CD4-positive, alpha-beta T cell (primary cell): ENCODE results near the gene LHCGR. TPM values are rescaled to one million over a fixed set of nuclear protein-coding genes. Genes with fewer than 3 reads are reported as not detected.

Experiments used
- ATAC-seq: fragments of 200-7000 bp; cut with Tn5 transposase; one replicate; pipeline ENCODE4 v1.10.0; 2022; ENCODE audit warnings: mild to moderate bottlenecking; ENCODE audit not compliant: poor library complexity
- CTCF ChIA-PET: fragments of 350-600 bp; sonication (Branson Sonifier 250); formaldehyde crosslinking; loops from one replicate; lab custom pipeline; 2021; ENCODE audit warnings: antibody characterized with exemption, inconsistent platforms; lab: Charles Lee
- POLR2A ChIA-PET: fragments of 350-600 bp; sonication (Branson Sonifier 250); formaldehyde crosslinking; loops from one replicate; lab custom pipeline; 2021; ENCODE audit warnings: antibody characterized with exemption, inconsistent platforms; lab: Charles Lee
- DNase-seq, 14 experiments: peaks; one replicate each; pipeline ENCODE4 v3.0.0-alpha.2; 2013 to 2020; ENCODE audit warnings: mixed read lengths in 2 of 14
- H3K27ac ChIP-seq, 2 donors: one replicate each; pipeline versions ENCODE4 v1.5.1 to v1.7.0; 2013; ENCODE audit warnings: low read length in 2 of 2, low read depth in 1 of 2, mild to moderate bottlenecking in 1 of 2
- H3K27me3 ChIP-seq, 2 experiments: 1 replicate in 1 of 2; 2 replicates in 1 of 2; pipeline versions ENCODE4 v1.6.1 to v1.7.0; 2013; ENCODE audit warnings: low read length in 2 of 2, control low read depth in 1 of 2, mild to moderate bottlenecking in 1 of 2, moderate library complexity in 1 of 2; ENCODE audit not compliant: insufficient read depth in 2 of 2, control insufficient read depth in 1 of 2
- H3K36me3 ChIP-seq: one replicate; pipeline ENCODE4 v1.6.1; 2013; ENCODE audit warnings: low read length, control low read depth; ENCODE audit not compliant: insufficient read depth
- H3K4me1 ChIP-seq: one replicate; pipeline ENCODE4 v1.6.1; 2013; ENCODE audit warnings: low read length, control low read depth; ENCODE audit not compliant: insufficient read depth
- H3K4me3 ChIP-seq: one replicate; pipeline ENCODE4 v1.5.1; 2013; ENCODE audit warnings: mild to moderate bottlenecking, low read length, moderate library complexity
- H3K9me3 ChIP-seq, 2 experiments: 1 replicate in 1 of 2; 2 replicates in 1 of 2; pipeline versions ENCODE4 v1.6.1 to v1.7.0; 2013; ENCODE audit warnings: low read length in 2 of 2, mild to moderate bottlenecking in 2 of 2, control low read depth in 1 of 2, moderate library complexity in 1 of 2; ENCODE audit not compliant: control insufficient read depth in 1 of 2, insufficient read depth in 1 of 2
- H3K27ac Mint-ChIP-seq: one replicate; pipeline ENCODE4 v1.8.0; 2020; ENCODE audit warnings: mixed read lengths
- H3K27me3 Mint-ChIP-seq: one replicate; pipeline ENCODE4 v1.8.0; 2021; ENCODE audit warnings: mixed read lengths
- H3K36me3 Mint-ChIP-seq: one replicate; pipeline ENCODE4 v1.8.0; 2021; ENCODE audit warnings: low read depth, mixed read lengths
- H3K4me1 Mint-ChIP-seq: one replicate; pipeline ENCODE4 v1.8.0; 2021; ENCODE audit warnings: low read depth, mixed read lengths
- H3K4me3 Mint-ChIP-seq: one replicate; pipeline ENCODE4 v1.8.0; 2020; ENCODE audit warnings: mild to moderate bottlenecking, mixed read lengths
- H3K9me3 Mint-ChIP-seq: one replicate; pipeline ENCODE4 v1.8.0; 2020; ENCODE audit warnings: mixed read lengths
- intact Hi-C, 2 experiments: fragments of 100-400 bp; cut with DNase I in 1 of 2; cut with micrococcal nuclease in 1 of 2; formaldehyde crosslinking; loops; one replicate each; pipeline versions ENCODE4 v1.15.1 to v1.9.0; 2023 to 2025; cut with DNase I, micrococcal nuclease
- total RNA-seq, 174 experiments: library from RNA in 2 of 174; stranded (reverse) in 2 of 174; gene quantifications; one replicate each; pipeline ENCODE4 v1.2.3 and lab custom pipeline; 2021 to 2026
- TF ChIP-seq, protein P1 (sequence below): fragments of 200-600 bp; IDR thresholded peaks from one replicate; pipeline ENCODE4 v1.8.0; 2022; ENCODE audit warnings: antibody characterized with exemption, mild to moderate bottlenecking

Gene LHCGR
- total RNA-seq, 2 experiments from 2014 or later: not detected

- H3K27me3 ChIP-seq: no peaks in the 10 kb centered on the region
- ATAC-seq (no peak), DNase-seq (no peak)
- H3K9me3 Mint-ChIP-seq: no peaks in the 10 kb centered on the region
- intact Hi-C loops: no loop called here
- H3K4me1 Mint-ChIP-seq: no peaks in the 10 kb centered on the region
- ChIA-PET CTCF (no interaction called here), POLR2A (no interaction called here)
- H3K4me3 ChIP-seq: no peak overlapping the region
- H3K27me3 Mint-ChIP-seq: no peaks in the 10 kb centered on the region
- H3K4me1 ChIP-seq: no peaks in the 10 kb centered on the region
- no peaks in the 10 kb centered on the region for H3K36me3 Mint-ChIP-seq
- H3K4me3 Mint-ChIP-seq: no peak overlapping the region
- TF ChIP-seq, protein P1, sequence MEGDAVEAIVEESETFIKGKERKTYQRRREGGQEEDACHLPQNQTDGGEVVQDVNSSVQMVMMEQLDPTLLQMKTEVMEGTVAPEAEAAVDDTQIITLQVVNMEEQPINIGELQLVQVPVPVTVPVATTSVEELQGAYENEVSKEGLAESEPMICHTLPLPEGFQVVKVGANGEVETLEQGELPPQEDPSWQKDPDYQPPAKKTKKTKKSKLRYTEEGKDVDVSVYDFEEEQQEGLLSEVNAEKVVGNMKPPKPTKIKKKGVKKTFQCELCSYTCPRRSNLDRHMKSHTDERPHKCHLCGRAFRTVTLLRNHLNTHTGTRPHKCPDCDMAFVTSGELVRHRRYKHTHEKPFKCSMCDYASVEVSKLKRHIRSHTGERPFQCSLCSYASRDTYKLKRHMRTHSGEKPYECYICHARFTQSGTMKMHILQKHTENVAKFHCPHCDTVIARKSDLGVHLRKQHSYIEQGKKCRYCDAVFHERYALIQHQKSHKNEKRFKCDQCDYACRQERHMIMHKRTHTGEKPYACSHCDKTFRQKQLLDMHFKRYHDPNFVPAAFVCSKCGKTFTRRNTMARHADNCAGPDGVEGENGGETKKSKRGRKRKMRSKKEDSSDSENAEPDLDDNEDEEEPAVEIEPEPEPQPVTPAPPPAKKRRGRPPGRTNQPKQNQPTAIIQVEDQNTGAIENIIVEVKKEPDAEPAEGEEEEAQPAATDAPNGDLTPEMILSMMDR: no peak
- no peaks in the 10 kb centered on the region for H3K36me3 ChIP-seq
- H3K27ac Mint-ChIP-seq: no peak overlapping the region
- no peak overlapping the region for H3K27ac ChIP-seq
- no peaks in the 10 kb centered on the region for H3K9me3 ChIP-seq
These were observed 56.1 kb downstream of the LHCGR start for GRCh38 chr2:48699348-48699930.

- Mint-ChIP-seq H3K4me3 (no peak overlapping the region), H3K9me3 (no peaks in the 10 kb centered on the region), H3K36me3 (no peaks in the 10 kb centered on the region), H3K27me3 (peaks cover 6% of the 10 kb centered on the region), H3K4me1 (no peaks in the 10 kb centered on the region), H3K27ac (no peak overlapping the region)
- Histone ChIP-seq H3K9me3 (no peaks in the 10 kb centered on the region), H3K4me1 (no peaks in the 10 kb centered on the region), H3K27ac (no peak overlapping the region), H3K4me3 (no peak overlapping the region), H3K27me3 (no peaks in the 10 kb centered on the region), H3K36me3 (no peaks in the 10 kb centered on the region)
- intact Hi-C loops: no loop called here
- CTCF ChIA-PET: interaction anchor here (2.1 kb wide), 1 partner anchor 10 kb away, joined by 4 read pairs; no protein-coding TSS in a partner anchor
- TF ChIP-seq, protein P1: no peak
- POLR2A ChIA-PET: no interaction called here
- DNase-seq (no peak), ATAC-seq (no peak)
These were observed 58.6 kb downstream of the LHCGR start for GRCh38 chr2:48696881-48697280.

- Histone ChIP-seq H3K36me3 (no peaks in the 10 kb centered on the region), H3K27ac (no peak overlapping the region), H3K4me1 (no peaks in the 10 kb centered on the region), H3K4me3 (no peak overlapping the region), H3K9me3 (no peaks in the 10 kb centered on the region), H3K27me3 (no peaks in the 10 kb centered on the region)
- ATAC-seq: no peak
- TF ChIP-seq, protein P1: no peak
- no peaks in the 10 kb centered on the region for H3K9me3 Mint-ChIP-seq
- intact Hi-C loops: no loop called here
- H3K36me3 Mint-ChIP-seq: no peaks in the 10 kb centered on the region
- peaks cover 7% of the 10 kb centered on the region for H3K27me3 Mint-ChIP-seq
- CTCF ChIA-PET: no interaction called here
- DNase-seq: no peak
- POLR2A ChIA-PET: no interaction called here
- no peak overlapping the region for H3K4me3 Mint-ChIP-seq
- H3K4me1 Mint-ChIP-seq: no peaks in the 10 kb centered on the region
- H3K27ac Mint-ChIP-seq: no peak overlapping the region
These were observed 59.5 kb downstream of the LHCGR start for GRCh38 chr2:48695991-48696390.
